GM10266 (cell line): ENCODE results near the gene GPR173.

Experiments used
- DNase-seq: peaks from one replicate; pipeline ENCODE4 v3.0.0; 2012; ENCODE audit errors: extremely low spot score
- CTCF ChIP-seq: IDR thresholded peaks from 2 replicates; pipeline ENCODE4 v1.5.1; 2012; ENCODE audit warnings: mild to moderate bottlenecking, low read depth; ENCODE audit not compliant: control insufficient read depth, insufficient read depth; ENCODE audit errors: missing control alignments

The GPR173 gene

GRCh38 chrX:53114864-53115549 lies 66.4 kb downstream of the GPR173 start:
- no peak for TF ChIP-seq CTCF
- DNase-seq, result no peak

GRCh38 chrX:53115550-53115874 lies 66.9 kb downstream of the GPR173 start:
- no peak for DNase-seq
- TF ChIP-seq CTCF, result no peak

- TF ChIP-seq CTCF, result no peak
- DNase-seq, result no peak
Measured at GRCh38 chrX:53116101-53116500, 67.5 kb downstream of the GPR173 start.

- DNase-seq, result no peak
- no peak for TF ChIP-seq CTCF
Measured at GRCh38 chrX:53122013-53122412, 73.4 kb downstream of the GPR173 start.

GRCh38 chrX:53125506-53125905 lies 76.9 kb downstream of the GPR173 start:
- TF ChIP-seq CTCF, result no peak
- no peak for DNase-seq

- TF ChIP-seq CTCF, result no peak
- no peak for DNase-seq
Measured at GRCh38 chrX:53126377-53126776, 77.8 kb downstream of the GPR173 start.

GRCh38 chrX:53128097-53128749 lies 79.6 kb downstream of the GPR173 start:
- no peak for TF ChIP-seq CTCF
- DNase-seq, result no peak
